HG03064 (cell line): ENCODE data around the gene MS4A7.
"Not testable (repeated sequence)": the region's sequence is repeated elsewhere in the genome, so short reads cannot be mapped to it uniquely, and the experiment has no call there.

Experiments used
- ATAC-seq: cut with Tn5 transposase; IDR thresholded peaks from one replicate; pipeline ENCODE4 v1.9.1; 2021; ENCODE audit warnings: low read depth; ENCODE audit not compliant: unreplicated experiment

Gene MS4A7

GRCh38 chr11:60378354-60378753, at the start of gene MS4A7:
Gene MS4A7 (plus strand): TSS chr11:60378532. CDS start chr11:60383142, 4,610 bp downstream.
- ATAC-seq: peak; percentile 89

- no peak for ATAC-seq
These were observed 45.5 kb upstream of the MS4A7 start for GRCh38 chr11:60332846-60333245.

DNA sequence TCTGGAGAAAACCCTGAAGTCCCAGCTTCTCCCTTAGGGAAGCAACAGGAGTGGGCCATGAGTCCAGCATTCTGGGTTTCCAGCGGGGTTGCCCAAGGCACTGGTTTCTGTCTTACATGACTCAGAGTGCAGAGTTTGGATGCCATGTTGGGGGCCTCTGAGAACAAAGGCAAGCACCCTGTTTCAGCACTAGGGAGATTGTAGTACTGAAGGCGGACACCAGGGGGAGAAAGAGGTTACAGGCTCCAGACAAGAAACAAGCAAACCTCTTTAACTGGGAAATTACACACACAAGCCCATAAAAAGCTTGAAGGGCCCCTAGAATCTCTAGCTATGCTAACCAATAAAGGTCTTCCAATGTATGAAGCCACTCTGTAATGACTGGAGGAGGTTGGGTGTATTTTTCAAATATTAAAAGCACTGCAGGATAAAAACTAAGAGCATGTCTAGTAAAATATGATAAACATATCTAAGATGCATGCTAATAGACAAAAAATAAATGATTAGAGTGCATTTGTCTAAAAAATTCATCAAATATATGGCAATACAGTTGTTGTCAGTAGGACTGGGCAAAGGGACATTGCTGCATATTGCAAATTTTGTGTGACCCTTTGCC, 44.2 kb upstream of the MS4A7 start:
- ATAC-seq: no peak

- no peak for ATAC-seq
These were observed 41.5 kb upstream of the MS4A7 start for GRCh38 chr11:60336767-60337391.

DNA sequence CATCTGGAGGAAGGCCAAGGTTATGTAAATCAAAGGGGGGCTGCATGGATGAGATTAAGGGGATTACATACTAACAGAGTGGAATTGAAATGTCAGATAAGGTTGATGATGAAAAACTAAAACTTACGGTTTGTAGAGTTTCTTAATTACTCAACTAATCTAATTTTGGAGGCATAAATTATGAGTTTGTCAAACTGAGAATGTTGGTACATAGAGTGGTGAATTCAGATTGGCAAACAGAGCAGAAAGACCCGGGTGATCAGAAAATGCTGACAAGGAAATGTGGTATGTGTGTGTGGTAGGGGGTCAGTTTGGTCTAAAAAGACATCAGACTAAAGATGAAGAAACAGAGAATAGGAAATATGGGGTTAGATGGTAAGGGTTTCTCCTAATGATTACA, 40.3 kb upstream of the MS4A7 start:
- ATAC-seq: no peak

GRCh38 chr11:60339356-60339755, 39.0 kb upstream of the MS4A7 start:
- no peak for ATAC-seq

- no peak for ATAC-seq
These were observed 35.1 kb upstream of the MS4A7 start for GRCh38 chr11:60343094-60343704.

DNA sequence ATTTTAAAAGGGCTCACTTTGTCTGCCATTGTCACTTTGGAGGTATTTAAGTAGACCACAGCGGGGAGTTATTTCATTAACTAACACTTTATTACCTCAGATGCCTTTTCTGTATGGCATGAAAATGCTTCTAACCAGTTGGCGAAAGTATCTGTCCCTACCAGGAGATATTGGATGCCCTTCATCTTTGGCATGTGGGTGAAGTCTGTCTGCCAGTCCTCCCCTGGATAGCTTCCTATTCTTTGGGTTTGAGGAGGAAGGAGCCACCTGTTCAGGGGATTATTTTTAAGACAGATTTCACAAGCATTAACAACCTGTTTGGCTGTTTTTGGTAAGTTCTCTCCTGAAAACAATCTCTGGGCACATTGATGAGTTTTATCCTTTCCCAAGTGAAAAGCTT, 34.2 kb upstream of the MS4A7 start:
- no peak for ATAC-seq

- ATAC-seq: no peak
These were observed 32.8 kb upstream of the MS4A7 start for GRCh38 chr11:60345489-60345888.

GRCh38 chr11:60347084-60347797, 31.1 kb upstream of the MS4A7 start:
- ATAC-seq: no peak

DNA sequence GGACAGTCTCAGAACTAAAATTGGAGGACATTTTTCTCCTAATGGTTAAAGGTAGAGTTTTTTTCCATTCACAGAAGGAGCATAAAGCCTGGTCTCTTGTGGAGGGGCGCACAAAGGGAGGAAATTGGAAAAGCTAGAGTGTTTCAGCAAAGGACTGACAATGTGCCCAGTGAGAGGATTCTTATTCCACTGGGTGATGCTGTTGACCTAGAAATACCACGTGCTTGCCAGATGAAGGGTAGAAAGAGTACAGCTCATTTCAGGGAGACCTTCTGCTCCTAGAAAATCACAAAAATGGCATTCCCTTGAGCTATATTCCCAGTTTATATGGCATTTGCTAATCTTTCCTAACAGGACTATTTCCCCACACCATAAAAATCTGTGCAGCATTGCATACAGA, 30.2 kb upstream of the MS4A7 start:
- no peak for ATAC-seq

DNA sequence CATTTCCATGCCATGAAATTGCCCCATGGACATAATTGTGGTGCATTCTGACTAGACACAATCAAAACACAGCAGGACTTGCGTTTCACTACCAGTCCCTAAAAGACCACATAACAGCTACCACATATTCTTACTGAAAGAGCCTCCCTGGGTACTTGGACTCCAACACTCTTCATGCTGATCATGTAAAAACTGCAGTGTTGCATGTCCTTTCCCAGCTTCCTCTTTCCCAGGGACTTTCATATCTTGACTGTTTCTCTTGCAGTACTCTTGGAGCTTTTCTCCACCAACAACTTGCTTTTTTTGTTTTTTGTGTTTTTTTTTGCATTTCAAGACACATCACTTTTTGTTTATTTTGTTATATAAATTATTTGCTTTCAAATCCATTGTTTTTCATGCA, 28.3 kb upstream of the MS4A7 start:
- no peak for ATAC-seq

DNA sequence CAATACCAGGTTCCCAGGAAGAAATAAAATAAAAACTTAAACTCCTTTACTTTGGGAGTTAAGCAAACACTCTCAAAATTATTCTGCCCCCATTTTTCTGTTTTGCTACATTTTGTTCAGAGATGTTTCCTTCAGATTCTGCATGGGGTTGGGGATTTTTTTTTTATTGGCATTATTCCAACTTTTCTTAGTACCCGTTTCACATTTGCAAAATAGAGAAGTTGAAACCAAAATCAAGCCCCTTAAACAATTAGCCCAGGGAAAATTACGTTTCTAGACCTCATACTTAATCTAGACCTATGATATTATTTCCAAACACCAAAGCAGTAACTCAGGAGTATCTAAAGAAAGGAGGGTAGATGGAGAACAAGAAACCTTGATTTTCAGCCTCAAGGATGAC, 20.6 kb upstream of the MS4A7 start:
- no peak for ATAC-seq

GRCh38 chr11:60360621-60361020, 17.7 kb upstream of the MS4A7 start:
- no peak for ATAC-seq

DNA sequence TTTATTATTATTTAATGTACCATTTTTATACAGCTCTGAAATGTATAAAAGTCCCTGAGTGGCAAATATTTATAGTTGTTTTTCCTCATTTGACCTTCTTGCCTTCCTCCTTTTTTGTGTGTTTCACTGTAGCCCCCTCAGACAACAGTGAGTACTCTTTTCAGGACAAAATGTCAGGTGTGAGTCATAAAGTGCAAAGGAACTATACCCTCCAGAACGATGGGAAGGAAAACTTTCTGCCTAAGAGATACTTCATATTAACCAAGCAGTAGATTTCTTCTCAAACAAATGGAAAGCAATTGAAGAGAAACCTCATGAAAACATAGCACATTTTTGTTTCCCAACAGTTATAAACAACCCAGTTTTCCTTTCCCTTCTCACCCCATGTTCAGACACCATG, 16.1 kb upstream of the MS4A7 start:
- ATAC-seq: no peak

DNA sequence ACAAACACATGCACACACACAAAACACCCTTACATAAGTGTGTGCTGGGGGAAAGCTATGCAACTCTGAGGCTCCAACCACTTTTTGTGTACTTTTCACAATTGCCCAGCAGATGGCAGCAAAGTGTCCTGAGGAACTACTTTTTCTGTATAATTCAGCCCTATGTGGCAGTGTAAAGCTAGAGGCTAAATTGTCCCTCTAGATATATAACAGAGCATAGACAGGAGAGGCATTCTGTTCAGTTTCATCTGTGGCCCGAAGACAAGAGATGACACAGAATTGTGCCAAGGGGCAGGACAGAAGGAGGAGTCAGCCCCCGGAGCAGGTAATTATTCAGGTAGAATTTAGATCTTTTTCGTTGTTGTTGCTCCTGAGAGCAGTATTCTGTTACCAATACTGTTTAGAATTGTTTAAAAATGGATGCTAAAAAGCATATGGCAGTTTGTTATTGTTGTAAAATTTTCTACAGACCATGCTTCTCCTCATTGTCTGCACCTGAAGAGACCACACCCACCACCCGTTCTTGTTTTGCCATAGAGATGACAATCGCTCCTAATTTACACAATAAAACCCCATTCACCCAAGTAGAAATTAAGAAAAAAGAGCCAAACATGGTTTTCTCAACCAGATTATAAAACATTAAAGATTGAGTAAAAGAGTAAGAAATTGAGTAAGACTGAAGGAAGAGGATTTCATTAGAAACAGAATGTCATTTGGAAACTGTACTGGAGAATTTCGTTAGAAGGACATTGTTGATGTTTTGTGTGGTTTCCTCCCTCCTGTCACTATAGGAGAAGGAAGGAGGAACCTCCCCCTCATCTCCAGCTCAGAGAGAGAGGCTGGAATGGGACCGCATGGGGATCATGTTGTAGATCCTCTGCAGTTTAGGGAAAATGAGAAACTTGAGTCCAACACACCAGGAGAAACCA, 14.5 kb upstream of the MS4A7 start:
- ATAC-seq: peak; percentile 44

GRCh38 chr11:60366262-60366904, 11.9 kb upstream of the MS4A7 start:
- not testable (repeated sequence) for ATAC-seq

- ATAC-seq: peak; percentile 70
These were observed 11.3 kb upstream of the MS4A7 start for GRCh38 chr11:60367009-60367408.

- ATAC-seq: no peak
These were observed 10.4 kb upstream of the MS4A7 start for GRCh38 chr11:60367896-60368295.

DNA sequence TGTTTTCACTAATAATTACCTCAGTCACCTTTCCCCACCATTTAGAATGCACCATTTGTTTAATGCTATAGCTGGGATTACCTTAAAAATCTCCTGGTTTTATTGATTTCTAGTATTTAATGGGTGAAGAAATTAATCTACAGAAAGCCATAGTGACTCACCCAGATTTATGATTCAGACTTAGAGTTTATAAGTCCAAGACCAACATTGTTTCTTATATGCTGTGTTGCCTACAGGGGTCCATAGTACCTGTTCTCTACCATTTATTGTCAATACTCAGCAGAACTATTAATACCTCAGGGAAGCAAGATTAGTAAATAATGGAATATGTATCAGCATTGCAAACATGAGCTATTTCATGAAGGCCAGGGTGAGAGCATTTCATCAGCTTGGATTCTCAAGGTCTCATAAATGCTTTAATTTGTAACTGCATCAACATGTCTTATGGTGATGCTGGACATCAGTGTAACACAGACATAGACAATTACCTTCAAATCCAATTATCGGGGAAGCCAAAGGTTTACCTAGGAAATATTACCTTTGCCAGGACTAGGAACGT, 8.0 kb upstream of the MS4A7 start:
- no peak for ATAC-seq
